IPS-15b (cell line): ENCODE data around the gene PET100.

Experiments used
- H3K27me3 ChIP-seq: one replicate; pipeline ENCODE4 v1.6.1; 2013; ENCODE audit warnings: low read length; ENCODE audit not compliant: control insufficient read depth, insufficient read depth
- H3K36me3 ChIP-seq: one replicate; pipeline ENCODE4 v1.6.1; 2013; ENCODE audit warnings: low read length; ENCODE audit not compliant: control insufficient read depth, insufficient read depth
- H3K4me1 ChIP-seq: one replicate; pipeline ENCODE4 v1.6.1; 2013; ENCODE audit warnings: mild to moderate bottlenecking, low read length; ENCODE audit not compliant: control insufficient read depth, insufficient read depth
- H3K4me3 ChIP-seq: one replicate; pipeline ENCODE4 v1.5.1; 2013; ENCODE audit warnings: low read depth, low read length
- H3K9ac ChIP-seq: one replicate; pipeline ENCODE4 v1.6.1; 2013; ENCODE audit warnings: low read depth, mild to moderate bottlenecking, low read length
- H3K9me3 ChIP-seq: one replicate; pipeline ENCODE4 v1.6.1; 2013; ENCODE audit warnings: mild to moderate bottlenecking, low read length; ENCODE audit not compliant: control insufficient read depth, insufficient read depth

Gene PET100

DNA sequence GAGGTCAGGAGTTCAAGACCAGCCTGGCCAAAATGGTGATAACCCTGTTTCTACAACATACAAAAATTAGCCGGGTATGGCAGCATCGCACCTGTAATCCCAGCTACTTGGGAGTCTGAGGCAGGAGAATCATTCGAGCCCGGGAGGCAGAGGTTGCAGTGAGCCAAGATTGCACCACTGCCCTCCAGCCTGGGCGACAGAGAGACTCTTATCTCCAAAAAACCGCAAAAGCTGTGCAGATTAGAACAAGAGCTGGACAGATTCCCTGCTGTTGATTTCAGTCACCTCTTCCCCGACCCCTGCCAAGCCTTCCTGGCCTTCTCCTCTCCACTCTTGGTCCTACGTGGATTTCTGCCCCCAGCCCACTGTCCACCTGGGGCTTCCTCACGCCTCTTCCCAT lies 25.7 kb upstream of the PET100 start:
- peaks cover 13% of the 10 kb centered on the region for H3K36me3 ChIP-seq
- H3K9me3 ChIP-seq, result no peaks in the 10 kb centered on the region
- no peak overlapping the region for H3K9ac ChIP-seq
- no peaks in the 10 kb centered on the region for H3K27me3 ChIP-seq
- no peak overlapping the region for H3K4me3 ChIP-seq
- H3K4me1 ChIP-seq, result no peaks in the 10 kb centered on the region

GRCh38 chr19:7605490-7606222 lies 23.9 kb upstream of the PET100 start:
- Histone ChIP-seq H3K27me3 (no peaks in the 10 kb centered on the region), H3K9ac (no peak overlapping the region), H3K4me1 (no peaks in the 10 kb centered on the region)

GRCh38 chr19:7606289-7606688 lies 23.3 kb upstream of the PET100 start:
- Histone ChIP-seq H3K4me1 (no peaks in the 10 kb centered on the region), H3K4me3 (no peak overlapping the region), H3K36me3 (peaks cover 27% of the 10 kb centered on the region), H3K9ac (no peak overlapping the region), H3K27me3 (no peaks in the 10 kb centered on the region), H3K9me3 (no peaks in the 10 kb centered on the region)

More at GRCh38 chr19:7605490-7606222, 23.9 kb upstream of the PET100 start:
- H3K9me3 ChIP-seq, result no peaks in the 10 kb centered on the region
- H3K4me3 ChIP-seq, result no peak overlapping the region
- H3K36me3 ChIP-seq, result peaks cover 23% of the 10 kb centered on the region

DNA sequence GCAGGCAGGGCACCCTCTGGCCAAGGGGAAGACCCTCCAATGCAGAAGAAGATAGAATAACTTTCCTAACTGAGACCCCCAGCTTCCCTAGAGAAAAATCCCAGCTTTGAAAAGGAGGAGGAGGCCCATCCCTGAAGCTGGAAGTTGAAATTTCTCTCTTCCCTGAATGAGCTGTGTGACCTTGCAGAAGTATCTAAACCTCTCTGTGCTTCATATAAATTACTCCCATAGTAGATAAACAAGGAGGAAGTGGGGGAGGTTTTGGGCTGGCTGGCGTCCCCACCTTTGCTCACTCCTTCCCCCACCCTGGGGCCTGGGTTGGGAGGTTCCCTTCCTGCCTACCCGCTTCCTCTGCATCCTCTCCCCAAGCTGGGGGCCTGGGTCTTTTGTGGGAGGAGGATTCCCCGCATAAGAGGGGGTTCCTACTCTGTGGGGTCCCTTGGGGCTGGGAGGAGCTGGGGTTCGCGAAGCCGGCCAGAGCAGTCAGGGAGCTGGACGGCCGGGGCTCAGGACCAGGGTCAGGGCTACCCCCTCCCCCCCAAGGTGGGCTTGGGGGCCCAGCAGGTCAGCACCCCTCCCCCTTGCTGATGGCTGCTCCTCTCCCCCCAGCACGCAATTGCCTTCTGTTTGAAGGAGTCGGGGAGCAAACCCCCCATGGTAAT lies 22.2 kb upstream of the PET100 start:
- peaks cover 28% of the 10 kb centered on the region for H3K36me3 ChIP-seq
- H3K4me3 ChIP-seq, result no peak overlapping the region
- H3K4me1 ChIP-seq, result no peaks in the 10 kb centered on the region
- H3K9me3 ChIP-seq, result no peaks in the 10 kb centered on the region
- no peaks in the 10 kb centered on the region for H3K27me3 ChIP-seq
- H3K9ac ChIP-seq, result no peak overlapping the region

GRCh38 chr19:7607874-7608560 lies 21.6 kb upstream of the PET100 start:
- Histone ChIP-seq H3K4me3 (no peak overlapping the region), H3K36me3 (peaks cover 28% of the 10 kb centered on the region), H3K9me3 (no peaks in the 10 kb centered on the region), H3K9ac (no peak overlapping the region), H3K4me1 (no peaks in the 10 kb centered on the region), H3K27me3 (no peaks in the 10 kb centered on the region)

DNA sequence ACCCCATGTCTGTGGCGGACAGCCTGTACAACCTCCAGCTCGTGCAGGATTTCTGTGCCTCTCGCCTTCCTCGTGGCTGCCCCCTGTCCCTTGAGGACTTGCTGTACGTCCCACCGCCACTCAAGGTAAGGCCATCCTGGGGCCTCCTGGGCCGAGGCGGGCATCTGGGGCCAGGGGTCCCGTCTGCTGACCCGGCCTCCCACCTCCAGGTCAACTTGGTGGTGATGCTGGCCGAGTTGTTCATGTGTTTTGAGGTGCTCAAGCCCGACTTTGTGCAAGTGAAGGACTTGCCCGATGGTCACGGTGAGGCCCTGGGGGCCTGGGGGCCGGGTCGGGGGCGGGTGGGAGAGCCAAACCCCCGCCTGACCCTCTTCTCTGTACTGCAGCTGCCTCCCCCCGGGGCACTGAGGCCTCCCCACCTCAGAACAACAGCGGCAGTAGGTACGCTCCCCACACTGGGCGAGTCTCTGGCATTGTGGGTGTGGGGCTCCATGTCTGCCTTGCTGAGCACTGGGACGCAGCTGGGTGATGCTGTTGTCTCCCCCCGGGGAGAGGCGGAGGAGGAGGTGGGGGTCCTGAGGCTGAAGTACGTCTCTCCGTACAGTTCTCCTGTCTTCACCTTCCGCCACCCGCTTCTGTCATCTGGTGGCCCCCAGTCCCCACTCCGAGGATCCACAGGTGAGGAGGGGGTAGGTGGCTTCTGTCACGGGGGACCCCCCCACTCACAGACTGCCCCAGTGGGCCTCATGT lies 18.9 kb upstream of the PET100 start:
- no peaks in the 10 kb centered on the region for H3K4me1 ChIP-seq
- H3K4me3 ChIP-seq, result no peak overlapping the region
- no peaks in the 10 kb centered on the region for H3K9me3 ChIP-seq
- peaks cover 33% of the 10 kb centered on the region for H3K36me3 ChIP-seq
- no peak overlapping the region for H3K9ac ChIP-seq
- no peaks in the 10 kb centered on the region for H3K27me3 ChIP-seq

DNA sequence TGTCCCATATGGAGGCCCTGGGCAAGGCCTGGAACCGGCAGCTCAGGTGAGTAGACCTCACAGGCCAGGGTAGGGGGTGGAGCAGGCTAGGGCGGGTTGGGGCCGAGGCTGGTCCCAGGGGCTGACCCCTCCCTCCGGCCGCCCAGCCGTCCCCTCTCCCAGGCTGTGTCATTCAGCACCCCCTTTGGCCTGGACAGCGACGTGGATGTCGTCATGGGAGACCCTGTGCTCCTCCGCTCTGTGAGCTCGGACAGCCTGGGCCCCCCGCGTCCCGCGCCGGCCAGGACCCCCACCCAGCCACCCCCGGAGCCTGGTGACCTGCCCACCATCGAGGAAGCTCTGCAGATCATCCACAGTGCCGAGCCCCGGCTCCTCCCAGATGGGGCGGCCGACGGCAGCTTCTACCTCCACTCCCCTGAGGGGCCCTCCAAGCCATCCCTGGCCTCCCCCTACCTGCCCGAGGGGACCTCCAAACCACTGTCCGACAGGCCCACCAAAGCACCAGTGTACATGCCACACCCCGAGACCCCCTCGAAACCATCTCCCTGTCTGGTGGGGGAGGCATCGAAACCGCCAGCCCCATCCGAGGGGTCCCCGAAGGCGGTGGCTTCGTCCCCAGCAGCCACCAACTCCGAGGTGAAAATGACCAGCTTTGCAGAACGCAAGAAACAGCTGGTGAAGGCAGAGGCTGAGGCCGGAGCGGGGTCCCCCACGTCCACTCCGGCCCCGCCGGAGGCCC lies 17.9 kb upstream of the PET100 start:
- Histone ChIP-seq H3K9ac (no peak overlapping the region), H3K27me3 (no peaks in the 10 kb centered on the region), H3K4me3 (no peak overlapping the region), H3K9me3 (no peaks in the 10 kb centered on the region), H3K4me1 (no peaks in the 10 kb centered on the region), H3K36me3 (peaks cover 30% of the 10 kb centered on the region)

- Histone ChIP-seq H3K4me1 (no peaks in the 10 kb centered on the region), H3K36me3 (peaks cover 34% of the 10 kb centered on the region), H3K4me3 (no peak overlapping the region), H3K9ac (no peak overlapping the region), H3K27me3 (no peaks in the 10 kb centered on the region), H3K9me3 (no peaks in the 10 kb centered on the region)
These were observed 17.0 kb upstream of the PET100 start for GRCh38 chr19:7612282-7613274.

GRCh38 chr19:7614859-7615741 lies 14.5 kb upstream of the PET100 start:
- Histone ChIP-seq H3K9ac (no peak overlapping the region), H3K4me1 (no peaks in the 10 kb centered on the region), H3K27me3 (no peaks in the 10 kb centered on the region), H3K4me3 (no peak overlapping the region), H3K9me3 (no peaks in the 10 kb centered on the region), H3K36me3 (peaks cover 28% of the 10 kb centered on the region)

- no peaks in the 10 kb centered on the region for H3K4me1 ChIP-seq
- H3K36me3 ChIP-seq, result peaks cover 30% of the 10 kb centered on the region
- H3K9ac ChIP-seq, result no peak overlapping the region
- H3K9me3 ChIP-seq, result no peaks in the 10 kb centered on the region
- no peaks in the 10 kb centered on the region for H3K27me3 ChIP-seq
- H3K4me3 ChIP-seq, result no peak overlapping the region
These were observed 12.4 kb upstream of the PET100 start for GRCh38 chr19:7617172-7617571.
